NAMALWA (cell line): Measurements from ENCODE around the gene PI3.
A peak's percentile ranks its signal among the peaks of the same experiment; 100 is the strongest.
"Not testable (repeated sequence)": the region's sequence is repeated elsewhere in the genome, so short reads cannot be mapped to it uniquely, and the experiment has no call there.

Experiments
- DNase-seq: peaks from one replicate; pipeline ENCODE4 v3.0.0-alpha.2; 2015; ENCODE audit warnings: low spot score

Gene PI3, protein sequence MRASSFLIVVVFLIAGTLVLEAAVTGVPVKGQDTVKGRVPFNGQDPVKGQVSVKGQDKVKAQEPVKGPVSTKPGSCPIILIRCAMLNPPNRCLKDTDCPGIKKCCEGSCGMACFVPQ

DNA sequence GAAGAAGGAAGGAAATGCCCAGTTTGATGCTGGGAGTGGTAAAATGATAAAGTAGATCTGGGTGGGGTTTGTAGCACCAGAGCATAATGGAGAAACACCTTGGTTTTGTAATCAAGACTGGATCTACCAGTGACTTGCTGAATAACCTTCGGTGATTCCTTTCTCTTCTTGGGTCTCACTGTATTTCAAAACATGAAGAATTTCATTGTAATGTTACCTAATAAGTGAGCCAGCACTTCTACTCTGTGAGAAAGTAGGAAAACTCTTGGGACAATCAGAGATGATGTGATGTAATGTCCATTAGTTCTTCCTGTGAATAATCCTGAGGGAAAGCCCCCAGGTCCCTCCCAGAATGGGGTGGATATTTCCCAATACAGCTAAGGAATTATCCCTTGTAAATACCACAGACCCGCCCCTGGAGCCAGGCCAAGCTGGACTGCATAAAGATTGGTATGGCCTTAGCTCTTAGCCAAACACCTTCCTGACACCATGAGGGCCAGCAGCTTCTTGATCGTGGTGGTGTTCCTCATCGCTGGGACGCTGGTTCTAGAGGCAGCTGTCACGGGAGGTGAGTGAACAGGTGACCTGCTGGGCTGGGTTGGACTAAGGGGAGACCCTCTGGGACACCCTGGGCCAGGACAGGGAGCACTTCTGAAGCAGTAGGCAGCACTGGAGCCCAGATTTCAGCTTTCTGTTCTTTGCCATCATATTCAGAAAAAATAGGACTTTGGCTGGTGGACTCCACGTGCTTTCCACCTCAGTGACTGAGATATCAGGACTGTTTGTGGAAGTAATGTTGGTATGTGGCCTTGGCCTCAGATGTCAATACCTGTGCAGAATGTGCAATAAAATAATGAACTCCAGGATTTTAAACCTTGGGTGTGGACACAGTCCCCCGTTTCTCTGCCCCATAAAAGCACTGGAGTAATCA, at the start of gene PI3:
Gene PI3 (plus strand): TSS at position 469 of the 931 bp plus-strand sequence. CDS start 21 bp downstream, at position 490.
- DNase-seq = no peak

DNA sequence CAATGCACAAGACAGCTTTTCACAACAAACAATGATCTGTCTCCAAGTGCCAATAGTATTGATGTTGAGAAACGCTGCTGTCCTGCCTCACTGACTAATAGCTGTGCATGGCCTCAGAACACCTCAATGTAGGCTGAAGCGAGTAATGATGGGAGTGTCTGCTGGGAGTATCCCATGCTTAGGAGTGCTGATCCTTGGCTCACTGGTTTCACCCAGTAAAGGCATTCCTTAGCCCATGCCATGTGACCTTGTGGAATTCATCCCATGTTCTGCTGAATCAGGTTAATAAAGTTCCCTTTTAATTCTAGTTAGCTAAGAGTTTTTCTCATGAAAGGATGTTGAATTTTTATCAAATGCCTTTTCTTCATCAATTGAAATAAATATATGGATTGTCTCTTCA, 46.6 kb upstream of the PI3 start:
- no peak for DNase-seq

DNA sequence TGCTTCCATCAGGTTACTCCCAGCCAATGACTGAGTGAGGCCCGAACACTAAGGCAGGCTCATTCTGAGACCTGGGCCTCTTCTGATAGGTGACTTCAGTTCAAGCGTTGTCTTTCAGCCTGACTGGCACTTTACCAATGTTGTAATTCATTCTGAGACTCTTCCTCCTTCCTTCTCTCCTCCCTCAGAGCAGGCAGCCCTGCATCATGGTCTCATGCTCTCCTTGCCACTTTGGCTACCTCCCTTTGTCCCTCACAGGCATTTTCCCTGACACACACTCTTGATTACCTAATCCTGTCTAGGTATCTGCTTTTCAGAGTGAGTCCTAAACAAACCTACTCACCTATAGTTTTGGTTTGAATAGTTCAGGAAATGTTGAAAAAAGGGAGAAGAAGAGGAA, 37.8 kb upstream of the PI3 start:
- no peak for DNase-seq

DNA sequence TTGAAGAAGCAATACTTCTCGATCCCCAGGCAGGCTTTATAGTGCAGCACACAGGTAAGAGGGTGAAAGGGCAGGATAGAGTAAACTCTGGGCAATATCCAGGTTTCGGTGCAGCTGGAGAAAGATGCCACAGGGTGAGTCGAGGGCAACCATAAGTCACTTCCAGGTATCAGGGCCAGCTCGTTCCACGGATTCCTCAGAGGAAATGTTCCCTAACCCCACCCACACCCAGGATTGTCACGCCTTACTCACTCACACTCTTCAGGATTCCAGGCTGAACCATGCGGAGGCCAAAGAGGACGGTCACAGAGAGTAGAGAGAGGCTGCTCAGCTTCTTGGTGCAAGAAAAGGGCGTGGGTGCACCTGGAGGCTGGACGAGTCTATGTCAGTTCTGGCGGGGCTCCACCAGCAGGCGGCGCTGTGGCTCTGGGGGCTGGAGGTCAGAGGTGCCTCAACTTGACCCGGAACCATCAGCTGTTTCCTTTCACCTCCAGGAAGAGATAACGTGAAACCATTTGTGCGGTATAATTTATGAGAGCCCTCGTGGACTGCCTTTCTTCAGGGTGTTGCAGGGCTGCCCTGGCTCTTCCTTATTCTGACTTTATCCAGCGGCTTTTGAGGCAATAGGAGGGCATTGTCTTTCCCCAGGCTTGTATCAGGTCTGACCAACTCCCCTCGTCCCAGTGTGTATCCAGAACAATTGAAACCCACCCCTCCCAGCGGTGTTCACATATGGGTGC, 36.0 kb upstream of the PI3 start:
- peak; percentile 70 for DNase-seq

DNA sequence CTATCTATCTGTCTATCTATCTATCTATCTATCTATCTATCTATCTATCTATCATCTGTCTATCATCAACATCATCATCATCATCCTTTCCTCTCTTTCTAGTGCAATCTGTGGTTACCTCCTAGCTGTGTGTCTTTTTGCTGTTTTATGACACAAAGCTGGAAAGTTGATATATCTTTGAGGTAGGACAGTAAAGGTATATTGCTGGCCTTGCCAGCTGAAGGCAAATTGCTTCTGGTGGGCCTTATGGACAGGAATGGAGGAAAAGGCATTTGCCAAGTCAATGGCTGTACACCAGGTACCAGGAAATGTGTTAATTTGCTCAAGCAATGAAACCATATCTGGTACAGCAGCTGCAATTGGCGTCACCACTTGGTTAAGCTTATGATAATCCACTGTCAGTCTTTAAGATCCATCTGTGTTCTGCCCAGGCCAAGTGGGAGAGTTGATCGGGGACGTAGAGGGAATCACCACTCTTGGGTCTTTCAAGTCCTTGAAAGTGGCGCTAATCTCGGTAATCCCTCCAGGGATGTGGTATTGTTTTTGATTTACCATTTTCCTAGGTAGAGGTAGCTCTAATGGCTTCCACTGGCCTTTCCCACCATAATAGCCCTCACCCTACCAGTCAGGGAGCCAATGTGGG, 34.8 kb upstream of the PI3 start:
- not testable (repeated sequence) for DNase-seq

DNA sequence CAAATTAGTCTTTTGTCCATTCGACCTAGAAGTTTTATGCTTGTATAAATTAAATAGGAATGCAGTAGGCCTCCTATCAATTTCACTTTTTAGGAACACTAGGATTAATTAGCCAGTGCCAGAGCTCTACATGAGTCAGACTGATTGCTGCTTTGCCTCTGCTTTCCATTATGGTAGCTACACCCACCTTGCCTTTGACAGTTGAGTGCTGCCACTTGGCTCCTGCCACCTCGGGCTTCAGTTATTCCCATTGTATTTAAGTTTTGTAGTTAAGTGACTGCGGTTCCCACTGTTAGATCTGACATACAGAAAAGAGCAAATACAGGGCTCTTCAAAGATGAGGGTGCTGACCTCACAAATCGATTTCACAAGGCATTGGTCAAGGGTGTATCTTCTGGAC, 33.9 kb upstream of the PI3 start:
- no peak for DNase-seq

DNA sequence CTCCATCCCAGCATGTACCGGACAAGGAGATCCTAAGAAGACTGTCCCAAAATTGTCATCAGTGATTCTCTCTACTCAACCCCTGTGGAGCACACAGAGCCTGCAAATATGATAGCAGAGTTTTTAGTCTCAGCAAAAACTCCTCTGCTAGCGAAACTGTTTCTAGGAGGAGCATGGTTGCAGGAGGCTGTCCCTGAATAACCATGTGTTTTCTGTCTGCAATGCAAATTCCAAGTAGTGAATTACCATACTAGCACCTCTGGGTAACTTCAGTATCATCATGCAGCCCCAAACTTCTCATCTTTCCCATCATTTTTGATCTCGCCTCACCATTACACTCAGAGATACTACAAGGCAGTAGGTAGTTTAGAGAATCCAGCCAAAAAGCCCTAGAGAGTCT, 25.6 kb upstream of the PI3 start:
- DNase-seq = no peak

DNA sequence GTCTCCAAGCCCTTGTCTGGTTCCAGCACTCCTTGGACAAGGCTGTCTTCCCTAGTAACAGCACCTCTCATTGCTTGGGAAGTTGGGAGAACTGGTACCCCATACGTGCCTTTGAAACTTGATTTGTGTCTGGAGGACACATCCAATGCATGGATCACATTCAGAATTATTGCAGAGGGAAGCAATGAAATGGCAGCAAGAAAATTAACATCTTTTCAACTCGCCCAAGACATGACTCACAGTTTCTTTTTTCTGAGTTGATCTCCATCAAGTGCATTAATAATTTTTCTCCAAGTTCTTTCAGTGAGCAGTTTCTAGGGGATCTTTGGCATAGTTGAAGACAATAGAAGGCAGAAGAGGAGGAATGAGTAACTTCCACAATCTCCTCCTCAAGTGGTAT, 22.3 kb upstream of the PI3 start:
- no peak for DNase-seq

DNA sequence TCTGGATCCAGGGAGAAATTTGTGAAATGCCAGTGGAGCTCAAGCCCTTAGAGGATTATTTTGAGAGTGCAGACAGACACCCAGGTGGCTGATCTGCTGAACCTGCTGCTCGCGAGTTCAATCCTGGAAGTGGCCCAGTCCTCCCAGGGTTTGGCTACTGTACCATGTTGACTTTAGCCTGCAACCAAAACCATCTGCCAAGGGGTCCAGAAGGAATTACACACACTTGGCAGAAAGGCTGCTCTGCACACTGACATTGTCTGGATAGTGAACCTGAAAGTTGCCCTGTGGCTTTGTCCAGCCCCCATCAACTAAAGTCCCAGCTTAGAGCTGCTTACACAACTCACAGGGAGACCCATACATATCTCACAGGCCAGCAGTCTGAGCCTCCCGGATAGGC, 21.6 kb upstream of the PI3 start:
- no peak for DNase-seq

DNA sequence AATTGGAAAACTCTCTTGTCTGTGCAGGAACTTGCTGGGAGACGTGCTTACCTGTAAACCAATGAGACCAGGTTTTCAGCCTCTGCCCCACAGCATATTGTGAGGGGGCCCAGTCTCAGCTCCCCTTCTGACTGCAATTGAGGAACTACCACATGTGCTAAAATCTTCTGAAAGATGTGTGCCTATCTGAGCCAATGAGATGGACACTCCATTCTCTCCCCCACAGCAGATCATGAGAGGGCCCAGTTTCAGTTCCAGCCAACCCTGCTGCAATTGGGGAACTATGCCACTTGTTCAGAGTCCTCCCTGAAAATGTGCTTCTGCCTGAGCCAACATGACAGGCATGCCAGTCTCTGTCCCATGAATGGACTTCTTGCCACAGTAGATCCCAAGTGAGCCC, 20.9 kb upstream of the PI3 start:
- DNase-seq = no peak

DNA sequence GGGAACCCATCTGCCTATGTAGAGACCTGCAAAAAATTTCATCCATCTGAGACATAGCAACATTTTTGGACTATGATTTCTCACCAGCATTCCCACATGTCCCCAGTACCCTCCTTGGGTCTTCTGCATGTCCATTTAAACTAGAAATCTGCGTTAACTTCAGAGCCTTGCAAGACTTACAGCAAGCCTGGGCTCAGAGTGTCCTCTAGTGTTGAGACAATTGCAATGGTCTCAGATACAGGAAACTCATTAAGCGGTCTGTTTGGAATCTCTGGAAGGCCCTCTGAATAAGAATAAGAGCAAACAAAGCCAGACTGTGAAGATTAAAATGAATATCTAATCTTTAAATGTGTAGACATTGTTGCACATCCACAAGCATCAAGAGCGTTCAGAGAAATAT, 20.5 kb upstream of the PI3 start:
- DNase-seq = no peak

DNA sequence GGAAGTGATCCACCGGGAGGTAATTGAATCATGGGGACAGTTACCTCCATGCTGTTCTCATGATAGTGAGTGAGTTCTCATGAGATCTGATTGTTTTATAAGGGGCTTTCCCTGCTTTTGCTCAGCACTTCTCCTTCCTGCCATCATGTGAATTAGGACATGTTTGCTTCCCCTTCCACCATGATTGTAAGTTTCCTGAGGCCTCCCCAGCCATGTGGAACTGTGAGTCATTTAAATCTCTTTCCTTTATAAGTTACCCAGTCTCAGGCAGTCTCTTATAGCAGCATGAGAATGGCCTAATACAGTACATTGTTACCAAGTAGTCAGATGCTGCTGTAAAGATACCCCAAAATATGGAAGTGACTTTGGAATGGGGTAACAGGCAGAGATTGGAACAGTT, 19.9 kb upstream of the PI3 start:
- not testable (repeated sequence) for DNase-seq

DNA sequence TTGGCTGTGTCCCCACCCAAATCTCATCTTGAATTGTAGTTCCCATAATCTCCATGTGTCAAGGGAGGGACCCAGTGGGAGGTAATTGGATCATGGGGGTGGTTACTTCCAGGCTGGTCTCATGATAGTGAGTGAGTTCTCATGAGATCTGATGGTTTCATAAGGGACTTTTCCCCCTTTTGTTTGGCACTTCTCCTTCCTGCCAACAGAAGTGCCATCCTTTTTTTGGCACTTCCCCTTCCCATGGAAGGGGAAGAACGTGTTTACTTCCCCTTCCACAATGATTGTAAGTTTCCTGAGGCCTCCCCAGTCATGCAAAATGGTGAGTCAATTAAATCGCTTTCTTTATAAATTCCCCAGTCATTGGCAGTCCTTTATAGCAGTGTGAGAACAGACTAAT, 18.0 kb upstream of the PI3 start:
- DNase-seq = no peak

DNA sequence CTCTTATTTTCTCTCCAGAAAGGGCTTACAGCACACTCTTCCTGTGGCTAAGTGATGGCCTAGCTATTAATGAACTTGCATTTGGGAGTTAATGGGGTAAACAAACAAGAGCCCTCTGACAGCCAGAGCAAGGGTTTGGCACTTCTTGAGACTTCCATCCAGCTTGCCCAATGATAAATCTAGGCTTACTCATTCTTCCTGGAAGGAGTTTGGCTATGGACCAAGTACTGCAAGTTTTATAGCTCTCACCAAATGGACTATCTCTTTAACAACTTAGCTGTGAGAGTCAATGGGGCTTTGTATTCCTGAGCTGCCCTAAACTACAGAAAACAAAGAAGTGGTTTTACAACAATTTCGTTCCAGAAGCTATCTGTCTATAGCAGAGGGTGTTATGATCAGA, 16.7 kb upstream of the PI3 start:
- no peak for DNase-seq

DNA sequence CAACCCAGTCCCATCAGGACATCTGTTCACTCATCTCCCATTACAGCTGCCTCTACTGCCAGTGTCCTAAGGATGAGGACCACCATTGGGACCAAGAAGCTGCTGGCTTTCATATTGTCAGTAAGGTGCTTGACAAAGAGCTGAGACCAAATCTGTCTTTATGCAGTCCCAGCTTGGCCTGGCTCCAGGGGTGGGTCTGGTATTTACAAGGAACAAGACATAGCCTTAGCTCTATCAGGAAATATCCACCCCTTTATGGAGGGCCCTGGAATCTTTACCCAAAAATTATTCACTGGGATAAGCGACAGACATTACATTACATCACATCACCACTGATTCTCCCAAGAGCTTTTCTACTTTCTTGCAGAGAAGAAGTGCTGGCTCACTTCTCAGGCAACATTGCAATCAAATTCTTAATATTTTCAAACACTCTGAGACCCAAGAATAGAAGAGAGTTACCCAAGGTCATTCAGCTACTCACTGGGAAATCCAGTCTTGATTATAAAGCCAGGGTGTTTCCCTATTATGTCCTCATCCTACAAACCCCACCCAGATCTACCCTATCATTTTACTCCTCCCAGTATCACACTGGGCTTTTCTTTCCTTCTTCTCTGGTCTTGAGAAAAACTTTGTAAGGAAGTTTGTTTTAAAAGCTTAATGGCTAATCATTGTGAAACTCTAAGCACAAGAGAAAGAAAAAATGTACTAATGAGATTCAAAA, 11.5 kb upstream of the PI3 start:
- DNase-seq = no peak

DNA sequence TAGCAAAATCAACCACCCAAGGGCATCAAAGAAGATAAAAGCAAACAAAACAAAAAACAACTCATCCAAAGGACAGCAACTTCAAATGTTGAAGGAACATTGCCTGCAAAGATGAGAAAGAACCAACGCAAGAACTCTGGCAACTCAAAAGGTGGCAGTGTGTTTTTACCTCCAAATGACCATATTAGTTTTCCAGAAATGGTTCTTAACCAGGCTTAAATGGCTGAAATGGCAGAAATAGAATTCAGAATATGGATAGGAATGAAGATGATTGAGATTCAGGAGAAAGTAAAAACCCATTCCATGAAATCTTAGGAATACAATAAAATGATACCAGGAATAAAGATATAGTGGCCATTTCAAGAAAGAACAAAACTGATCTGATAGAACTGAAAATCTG, 9.8 kb upstream of the PI3 start:
- DNase-seq = no peak

DNA sequence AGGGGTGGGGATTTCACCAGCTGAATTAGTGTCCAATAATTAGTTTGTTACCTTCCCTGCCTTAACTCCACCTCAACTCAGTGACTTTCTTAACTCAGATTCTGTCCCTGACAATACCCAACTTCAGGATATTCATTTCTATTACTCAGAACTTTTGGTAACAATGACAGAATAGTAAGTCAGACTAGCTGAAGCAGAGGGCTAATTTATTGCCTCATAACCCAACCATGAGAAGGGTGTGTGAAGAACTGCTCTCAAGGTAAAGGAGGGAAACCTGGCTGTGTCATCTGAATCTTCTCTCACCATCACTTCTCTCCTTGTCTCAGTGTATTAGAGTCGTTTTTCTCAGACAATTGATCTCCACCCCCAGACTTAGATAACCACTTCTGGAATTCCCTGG, 1.2 kb upstream of the PI3 start:
- DNase-seq = no peak

DNA sequence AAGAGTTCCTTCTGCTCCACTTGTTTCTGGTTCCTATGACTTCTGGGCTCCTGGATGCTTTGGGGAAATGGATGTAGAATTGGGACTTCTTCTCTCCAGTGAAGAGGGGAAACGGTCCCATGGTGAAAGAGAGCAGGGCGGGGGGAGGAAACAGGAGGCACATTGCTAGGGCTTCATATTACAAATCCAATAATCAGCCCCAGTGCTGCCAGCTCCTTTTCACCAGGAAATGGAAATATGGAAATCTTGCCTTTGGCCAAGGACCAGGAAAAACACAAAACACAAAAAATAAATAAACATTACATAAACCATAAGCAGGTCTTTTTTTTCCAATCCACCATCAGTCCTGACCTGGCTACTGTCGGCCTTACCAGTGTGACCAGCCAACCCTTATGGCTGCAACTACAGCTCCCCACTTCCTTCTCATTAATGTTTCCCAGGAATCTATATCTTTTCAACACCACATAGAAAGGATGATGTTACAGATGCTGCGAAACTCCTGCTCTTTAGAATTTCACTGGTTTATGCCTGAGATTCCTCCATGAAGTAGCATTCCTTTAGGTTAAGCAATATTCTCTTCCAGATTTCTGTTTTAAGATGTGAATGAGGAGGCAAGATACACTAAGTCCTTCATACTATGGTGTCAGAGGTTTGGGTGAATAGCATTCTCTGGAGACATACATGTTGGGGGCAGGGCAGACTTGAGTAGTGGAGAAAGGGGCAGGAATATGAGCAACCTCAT, 2.0 kb downstream of the PI3 start:
- no peak for DNase-seq

DNA sequence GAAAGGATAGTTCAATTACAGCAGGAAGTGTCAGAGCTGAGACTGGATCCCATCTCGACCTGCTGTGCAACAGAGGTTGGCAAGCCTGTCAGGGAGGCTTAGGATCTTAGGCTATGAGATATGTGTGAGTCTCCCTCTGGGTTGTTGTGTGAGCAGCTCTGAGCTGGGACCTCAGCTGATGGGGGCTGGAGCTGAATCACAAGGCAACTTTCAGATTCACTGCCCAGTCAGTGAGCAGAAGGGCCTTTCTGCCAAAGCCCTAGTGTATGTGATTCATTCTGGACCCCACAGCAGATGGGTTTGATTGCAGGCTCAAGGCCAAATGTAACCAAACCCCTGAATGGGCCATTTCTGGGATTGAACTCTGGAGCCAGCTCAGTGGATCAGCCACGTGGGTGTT, 4.5 kb downstream of the PI3 start:
- no peak for DNase-seq

DNA sequence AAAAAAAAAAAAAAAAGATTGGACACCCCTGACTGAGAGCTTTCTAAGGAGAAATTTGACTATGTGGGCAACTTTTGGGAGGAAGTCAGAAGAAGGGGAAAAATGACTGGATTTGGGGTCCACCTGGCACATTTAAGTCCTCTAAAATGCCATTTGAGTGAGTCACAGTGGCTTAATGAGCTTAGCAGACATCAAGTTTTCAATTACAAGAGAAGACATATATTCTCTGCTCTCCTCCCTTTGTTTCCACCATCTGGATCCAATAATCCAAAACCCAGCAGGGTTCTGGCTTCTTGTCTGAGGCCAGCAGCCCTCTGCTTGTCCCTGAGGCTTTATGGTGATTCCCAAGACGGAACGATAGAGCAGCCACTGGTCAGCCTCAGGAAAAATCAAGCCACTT, 6.9 kb downstream of the PI3 start:
- DNase-seq = no peak

DNA sequence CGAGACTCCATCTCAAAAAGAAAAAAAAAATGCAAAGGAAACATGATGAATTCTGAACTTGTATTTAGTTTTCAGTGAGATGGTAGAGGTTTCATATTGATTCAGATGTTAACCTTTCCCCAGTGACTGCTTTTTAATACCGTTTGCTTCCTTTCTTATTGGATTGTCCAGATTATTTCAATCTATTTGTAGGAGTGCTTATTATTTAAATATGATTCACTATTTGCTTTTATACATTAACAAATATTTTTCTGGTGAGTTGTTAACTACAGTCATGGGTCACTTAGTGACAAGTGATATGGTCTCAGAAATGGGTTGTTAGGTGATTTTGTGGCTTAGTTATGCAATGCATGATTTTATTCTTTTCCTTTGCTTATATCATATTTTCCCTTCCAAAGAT, 8.4 kb downstream of the PI3 start:
- no peak for DNase-seq
